ENCODE measurements around the gene ANKRD40CL.
"Not testable (repeated sequence)": the region's sequence is repeated elsewhere in the genome, so short reads cannot be mapped to it uniquely, and the experiment has no call there.

The ANKRD40CL gene, protein sequence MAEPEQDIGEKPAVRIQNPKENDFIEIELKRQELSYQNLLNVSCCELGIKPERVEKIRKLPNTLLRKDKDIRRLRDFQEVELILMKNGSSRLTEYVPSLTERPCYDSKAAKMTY

DNA sequence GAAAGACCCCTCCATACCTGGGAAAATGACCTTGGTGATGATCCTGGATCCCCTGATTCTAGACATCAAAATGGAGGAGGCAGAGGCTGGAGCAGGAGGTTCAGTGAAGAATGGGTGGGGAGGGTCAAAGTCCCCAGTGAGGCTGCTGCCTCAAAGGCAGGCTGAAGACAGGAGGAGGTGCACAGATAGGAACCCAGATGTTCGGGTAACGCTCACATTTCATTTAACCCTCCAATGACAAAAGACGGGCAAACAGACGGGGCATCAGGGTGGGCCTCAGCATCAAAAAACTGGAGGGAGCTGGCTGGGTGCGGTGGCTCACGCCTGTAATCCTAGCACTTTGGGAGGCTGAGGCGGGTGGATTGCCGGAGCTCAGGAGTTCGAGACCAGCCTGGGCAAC, at the start of gene ANKRD40CL:
Gene ANKRD40CL (minus strand): TSS at position 73 of the 400 bp plus-strand sequence. CDS start 605 bp downstream, outside the sequence.
- DNase-seq (ENCODE audit: low read depth): no peak

DNA sequence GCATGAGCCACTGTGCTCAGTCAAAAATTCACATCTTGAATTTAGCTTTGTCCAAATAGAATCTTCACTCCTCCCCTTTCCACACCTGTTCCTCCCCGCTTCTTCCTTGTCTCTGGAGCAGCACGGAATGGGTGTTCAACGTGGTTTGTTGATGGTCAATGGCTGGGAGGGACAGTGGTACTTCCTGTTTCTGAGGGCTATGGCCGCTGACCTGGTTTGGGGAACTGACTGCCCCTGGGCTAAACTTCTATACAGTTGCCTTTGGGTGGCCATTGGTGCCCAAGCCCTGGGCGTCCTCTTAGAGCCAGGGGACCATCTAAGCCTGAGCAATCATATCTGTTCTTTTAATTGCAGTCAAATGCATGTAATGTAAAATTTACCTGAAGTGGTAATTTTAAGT, 49.0 kb upstream of the ANKRD40CL start:
- no peak for DNase-seq (ENCODE audit: low read depth)

DNA sequence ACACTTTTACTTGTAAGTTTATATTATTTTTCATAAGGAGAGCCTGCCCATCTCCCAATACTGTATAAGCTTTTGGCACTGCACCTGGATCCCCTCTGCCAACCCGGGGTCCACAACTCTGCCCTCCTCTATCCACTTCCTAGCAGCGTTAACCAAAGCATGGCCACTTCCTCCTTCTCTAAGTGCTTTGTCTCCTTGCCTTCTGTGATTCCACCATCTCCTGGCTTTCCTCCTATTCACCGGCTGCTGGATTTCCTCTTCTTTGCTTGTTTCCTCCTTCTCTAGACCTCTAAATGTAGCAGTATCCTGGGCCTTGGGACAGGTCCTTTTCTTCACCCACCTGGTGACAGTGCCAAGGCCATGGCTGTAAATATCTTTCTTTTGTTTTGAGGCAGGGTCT, 48.1 kb upstream of the ANKRD40CL start:
- DNase-seq (ENCODE audit: low read depth): no peak

DNA sequence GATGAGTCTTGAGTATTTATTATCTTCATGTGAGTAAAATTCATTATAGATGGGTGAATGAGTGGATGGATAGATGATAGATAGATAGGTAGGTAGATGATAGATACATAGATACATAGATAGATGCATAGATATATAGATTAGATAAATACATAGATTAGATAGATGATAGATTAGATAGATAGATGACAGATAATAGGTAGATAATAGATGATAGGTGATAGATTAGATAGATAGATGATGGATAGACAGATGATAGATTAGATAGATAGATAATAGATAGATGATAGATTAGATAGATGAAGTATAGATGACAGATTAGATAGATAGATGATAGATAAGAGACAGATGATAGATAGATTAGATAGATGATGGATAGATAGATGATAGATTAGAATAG, 46.3 kb upstream of the ANKRD40CL start:
- DNase-seq (ENCODE audit: low read depth): no peak

DNA sequence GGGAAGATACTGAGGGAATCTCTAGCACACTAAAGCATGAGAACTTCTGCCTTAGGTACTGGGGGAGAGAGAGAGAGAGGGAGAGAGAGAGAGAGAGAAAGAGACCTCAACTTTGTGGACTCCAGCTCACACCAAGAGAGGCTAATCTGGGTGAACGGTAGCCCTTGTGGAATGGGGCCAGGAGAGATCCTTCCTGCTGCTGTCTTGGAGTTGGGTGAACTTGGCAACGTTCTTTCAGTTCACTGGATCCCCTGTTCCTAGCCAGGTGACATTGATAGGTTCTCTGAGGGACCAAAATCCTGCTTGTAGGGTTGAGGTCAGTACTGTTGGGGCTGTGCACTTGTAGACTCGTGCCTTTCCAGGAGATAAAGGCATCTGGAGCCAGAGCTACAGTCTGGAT, 41.6 kb upstream of the ANKRD40CL start:
- no peak for DNase-seq (ENCODE audit: low read depth)

DNA sequence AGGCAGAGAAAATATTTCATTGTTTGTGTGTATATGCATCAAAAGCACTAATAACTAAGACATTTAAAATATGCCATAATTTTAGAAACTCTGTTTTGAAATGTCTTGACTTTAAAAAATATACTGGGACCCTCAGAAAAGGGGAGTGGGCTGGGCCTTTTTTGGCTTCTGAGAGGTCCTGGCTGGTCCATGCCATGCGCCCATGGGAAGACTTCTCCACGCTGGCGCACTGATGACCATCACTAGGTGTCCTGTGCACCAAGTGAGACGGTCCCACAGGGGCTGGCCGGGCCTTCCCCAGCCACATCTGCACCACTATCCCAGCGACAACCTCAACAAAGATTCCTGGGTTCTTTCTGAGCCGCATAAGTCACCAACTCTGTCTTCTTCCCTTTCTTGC, 41.1 kb upstream of the ANKRD40CL start:
- no peak for DNase-seq (ENCODE audit: low read depth)

DNA sequence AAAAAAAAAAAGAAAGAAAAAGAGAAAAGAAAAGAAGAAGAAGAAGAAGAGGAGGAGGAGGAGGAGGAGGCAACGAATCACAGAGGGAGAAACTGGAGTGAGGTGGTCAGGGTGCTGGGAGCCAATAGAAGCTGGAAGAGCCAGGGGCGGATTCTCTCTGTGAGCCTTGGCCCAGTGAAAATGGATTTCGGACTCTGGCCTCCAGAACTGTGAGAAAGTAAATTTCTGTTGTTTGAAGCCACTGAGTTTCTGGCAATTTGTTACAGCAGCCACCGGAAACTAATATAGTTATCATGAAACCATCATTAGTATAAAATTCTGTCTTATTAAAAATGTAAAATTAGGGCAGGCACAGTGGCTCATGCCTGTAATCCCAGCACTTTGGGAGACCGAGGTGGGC, 40.4 kb upstream of the ANKRD40CL start:
- DNase-seq (ENCODE audit: low read depth): no peak

DNA sequence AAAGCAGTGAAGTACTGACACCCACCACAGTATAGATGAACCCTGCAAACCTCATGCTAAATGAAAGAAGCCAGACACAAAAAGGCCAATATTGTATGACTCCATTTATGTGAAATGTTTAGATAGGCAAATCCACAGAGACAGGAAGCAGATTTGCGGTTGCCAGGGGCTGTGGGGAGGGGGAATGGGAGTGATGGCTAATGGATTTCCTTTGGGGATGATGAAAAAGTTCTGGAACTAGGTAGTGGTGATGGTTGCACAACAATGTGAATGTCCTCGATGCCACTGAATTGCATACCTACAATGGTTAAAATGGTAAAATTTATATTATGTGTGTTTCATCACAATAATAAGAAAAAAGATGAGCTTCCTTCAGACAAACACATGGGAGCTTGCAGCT, 39.7 kb upstream of the ANKRD40CL start:
- no peak for DNase-seq (ENCODE audit: low read depth)

DNA sequence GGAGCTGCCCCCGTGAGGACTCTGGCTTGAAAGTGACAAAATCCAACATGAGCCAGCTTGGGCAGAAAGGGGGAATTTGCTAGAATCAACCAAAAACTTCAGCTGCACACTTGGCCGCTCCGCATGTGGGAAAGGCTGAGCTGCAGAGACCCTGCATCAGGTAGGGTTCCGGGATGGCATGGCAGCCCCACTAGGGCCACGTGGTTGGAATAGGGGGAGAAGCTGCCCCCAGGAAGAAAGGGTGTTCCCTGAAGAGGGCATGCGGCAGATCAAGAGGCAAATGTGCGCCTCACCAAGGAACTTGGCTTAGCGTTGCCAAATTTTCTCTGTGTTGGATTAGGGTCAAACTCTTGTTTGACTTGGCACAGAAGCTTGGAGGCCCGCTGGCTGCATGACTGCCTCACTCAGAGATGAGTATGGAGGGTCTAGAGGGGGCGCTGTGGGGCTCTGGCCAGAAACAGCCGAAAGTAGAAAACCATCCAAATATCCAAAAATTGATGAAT, 38.9 kb upstream of the ANKRD40CL start:
- no peak for DNase-seq (ENCODE audit: low read depth)

DNA sequence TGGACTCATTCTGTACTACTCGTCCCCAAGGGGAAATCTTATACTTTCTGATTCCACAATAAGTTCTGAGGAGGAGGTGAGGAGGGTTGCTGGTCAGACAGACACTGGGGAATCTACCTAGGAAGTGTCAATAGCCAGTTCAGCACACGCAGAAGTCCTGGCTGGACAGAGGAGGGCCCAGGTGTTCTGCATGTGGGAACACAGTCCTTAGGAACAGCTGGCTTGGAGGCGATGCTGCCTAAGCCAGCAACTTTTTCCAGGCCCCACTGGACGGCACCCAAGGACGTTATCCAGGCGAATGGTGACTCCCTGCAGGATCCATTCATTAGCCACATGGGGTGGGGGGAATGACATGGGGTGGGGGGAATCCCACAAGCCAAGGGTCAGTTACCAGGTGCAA, 38.2 kb upstream of the ANKRD40CL start:
- DNase-seq (ENCODE audit: low read depth): no peak

DNA sequence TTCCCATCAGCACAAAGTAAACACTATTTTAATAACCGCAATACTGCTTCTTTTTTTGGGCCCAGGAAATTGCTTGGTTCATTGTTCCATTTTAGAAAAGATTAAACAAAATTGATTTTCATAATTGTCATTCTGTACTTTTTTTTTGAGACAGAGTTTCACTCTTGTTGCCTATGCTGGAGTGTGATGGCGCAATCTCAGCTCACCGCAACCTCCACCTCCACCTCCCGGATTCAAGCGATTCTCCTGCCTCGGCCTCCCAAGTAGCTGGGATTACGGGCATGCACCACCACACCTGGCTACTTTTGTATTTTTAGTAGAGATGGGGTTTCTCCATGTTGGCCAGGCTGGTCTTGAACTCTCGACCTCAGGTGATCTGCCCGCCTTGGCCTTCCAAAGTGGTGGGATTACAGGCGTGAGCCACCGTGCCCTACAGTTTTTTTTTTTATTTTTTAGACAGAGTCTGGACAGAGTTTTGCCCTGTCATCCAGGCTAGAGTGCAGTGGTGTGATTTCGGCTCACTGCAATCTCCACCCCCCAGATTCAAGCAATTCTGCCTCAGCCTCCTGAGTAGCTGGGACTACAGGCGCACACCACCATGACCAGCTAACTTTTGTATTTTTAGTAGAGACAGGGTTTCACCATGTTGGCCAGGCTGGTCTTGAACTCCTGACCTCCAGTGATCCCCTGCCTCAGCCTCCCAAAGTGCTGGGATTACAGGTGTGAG, 37.6 kb upstream of the ANKRD40CL start:
- not testable (repeated sequence) for DNase-seq (ENCODE audit: low read depth)

DNA sequence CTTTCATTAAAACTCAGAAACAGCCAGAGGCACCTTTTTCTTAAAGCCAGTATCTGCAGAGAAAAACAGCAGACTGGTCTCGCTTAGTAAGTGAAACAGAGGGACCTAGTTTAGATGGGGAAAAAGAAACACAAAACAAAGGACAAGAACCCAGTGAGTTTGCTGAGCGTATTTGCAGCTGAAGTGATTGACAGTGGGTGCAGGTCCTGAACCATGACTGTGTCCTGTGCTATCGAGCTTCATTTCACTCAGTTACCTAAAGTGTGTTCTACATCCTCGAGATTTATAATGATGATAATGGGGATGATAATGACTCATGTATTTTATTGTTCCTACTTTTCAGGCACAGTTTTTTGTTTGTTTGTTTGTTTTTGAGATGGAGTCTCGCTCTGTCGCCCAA, 36.4 kb upstream of the ANKRD40CL start:
- no peak for DNase-seq (ENCODE audit: low read depth)

DNA sequence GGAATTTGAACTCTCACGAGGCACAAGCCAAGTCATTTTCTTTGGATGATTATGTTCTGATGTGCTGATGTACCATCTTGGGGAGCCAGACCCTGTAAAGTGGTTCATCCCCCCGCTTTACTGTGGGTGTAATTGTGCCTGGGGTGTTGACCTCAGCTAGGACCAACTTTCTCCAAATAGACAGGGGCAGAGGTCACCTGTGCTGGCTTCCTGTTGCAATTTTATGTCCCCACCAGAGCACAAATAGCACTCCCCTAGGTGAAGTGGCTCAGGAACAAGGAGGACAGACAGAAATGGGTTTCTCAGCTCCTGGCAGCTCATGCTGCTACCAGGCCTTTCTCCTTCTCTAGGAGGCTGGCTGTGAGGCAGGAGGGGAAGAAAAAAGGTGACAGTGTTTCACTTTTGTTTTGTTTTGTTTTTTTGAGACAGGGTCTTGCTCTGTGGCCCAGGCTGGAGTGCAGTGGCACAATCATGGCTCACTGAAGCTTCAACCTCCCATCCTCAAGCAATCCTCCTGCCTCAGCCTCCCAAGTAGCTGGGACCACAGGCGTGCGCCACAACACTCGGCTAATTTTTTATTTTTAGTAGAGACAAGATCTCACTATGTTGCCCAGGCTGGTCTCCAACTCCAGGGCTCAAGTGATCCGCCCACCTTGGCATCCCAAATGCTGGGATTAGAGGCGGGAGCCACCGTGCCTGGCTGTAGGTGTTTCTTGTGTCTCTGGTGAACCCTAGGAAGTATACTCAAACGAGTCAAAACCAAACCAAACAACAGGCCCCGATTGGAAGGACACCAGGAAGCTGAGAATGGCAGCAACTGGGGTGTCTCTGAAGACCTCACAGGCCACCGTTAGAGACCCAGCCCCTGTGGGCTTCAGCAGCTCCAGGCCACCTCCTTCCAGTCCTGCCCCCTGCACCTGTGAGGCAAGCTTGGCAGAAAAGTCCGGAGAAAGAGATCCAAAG, 35.6 kb upstream of the ANKRD40CL start:
- no peak for DNase-seq (ENCODE audit: low read depth)

DNA sequence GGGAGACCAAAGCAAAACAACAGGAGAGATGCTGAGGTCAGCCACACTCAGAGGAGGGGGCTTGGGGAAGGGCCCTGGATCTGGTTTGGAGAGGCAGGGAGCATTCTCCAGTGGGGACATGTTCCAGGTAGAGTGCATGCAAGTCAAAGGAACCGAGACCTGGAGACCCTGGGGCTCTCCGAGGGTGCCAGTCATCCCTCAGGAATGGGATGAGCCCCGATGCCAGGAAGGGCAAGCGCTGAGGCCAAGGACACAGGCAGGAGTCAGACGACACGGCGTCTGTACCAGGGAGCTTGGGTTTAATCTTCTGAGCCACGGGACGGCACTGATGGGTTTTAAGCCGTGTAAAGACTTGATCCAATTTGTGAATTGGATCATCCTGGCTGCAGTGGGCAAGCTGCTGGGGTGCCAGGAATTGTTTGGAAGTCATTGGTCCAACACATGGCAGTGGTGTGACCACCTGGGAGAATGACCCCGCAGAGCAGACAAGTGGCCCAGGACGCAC, 32.9 kb upstream of the ANKRD40CL start:
- no peak for DNase-seq (ENCODE audit: low read depth)

DNA sequence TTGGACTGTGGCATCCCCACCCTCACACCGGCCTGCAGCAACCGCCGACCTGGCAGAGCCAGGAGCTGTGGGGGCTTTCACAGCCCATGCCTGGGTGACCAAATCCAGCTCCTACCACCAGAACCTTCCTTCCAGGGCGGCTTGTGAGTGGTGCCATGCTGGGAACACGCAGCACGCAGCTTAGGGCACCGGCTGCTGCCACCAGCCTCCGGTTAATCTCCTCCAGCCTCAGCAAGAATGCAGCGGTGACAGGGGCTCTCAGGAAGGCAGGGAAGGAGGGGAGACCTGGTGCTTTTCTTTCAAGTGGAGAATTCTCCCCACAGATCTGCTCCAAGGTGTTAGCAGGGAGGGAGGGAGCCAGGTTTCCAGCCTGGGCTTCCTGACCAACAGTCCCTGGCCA, 32.3 kb upstream of the ANKRD40CL start:
- no peak for DNase-seq (ENCODE audit: low read depth)

DNA sequence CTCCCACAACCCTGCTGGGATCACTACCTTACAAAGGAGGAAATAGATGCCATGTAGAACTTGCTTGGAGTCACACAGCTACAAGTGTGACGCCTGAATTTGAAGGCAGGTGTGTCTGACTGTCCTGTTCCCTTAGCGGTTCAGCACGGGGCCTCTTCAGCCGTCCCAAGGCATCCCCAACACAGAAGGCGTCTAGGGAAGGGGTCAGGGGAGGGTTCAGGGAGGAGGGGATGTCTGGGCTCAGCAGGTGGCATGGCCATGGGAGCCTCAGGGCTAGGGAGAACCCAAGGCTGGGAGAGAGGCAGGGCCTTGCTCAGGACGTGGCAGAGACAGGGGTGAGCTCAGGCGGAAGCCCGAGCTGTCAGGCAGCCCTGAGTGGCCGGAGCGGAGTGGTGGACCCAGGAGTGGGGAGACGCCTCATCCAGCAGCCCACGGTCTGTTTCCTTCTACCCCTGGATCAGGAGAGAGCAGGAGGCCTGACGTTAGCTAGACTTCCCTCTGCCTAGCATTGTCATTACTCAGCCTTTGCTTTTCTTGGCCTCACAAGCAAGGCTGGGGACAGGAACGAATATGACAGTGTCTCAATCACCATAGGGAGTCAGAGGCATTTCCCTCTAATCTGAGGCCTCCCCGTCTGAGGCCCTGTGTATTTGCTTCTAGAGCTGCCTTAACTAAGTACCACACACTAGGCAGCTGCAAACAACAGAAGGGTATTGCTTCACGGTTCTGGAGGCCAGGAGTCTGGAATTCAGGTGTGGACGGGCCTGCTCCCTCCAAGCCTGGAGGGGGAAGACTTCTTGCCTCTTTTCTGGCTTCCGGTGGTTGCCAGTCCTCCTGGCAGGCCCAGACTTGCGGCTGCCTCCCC, 31.3 kb upstream of the ANKRD40CL start:
- DNase-seq (ENCODE audit: low read depth): no peak

DNA sequence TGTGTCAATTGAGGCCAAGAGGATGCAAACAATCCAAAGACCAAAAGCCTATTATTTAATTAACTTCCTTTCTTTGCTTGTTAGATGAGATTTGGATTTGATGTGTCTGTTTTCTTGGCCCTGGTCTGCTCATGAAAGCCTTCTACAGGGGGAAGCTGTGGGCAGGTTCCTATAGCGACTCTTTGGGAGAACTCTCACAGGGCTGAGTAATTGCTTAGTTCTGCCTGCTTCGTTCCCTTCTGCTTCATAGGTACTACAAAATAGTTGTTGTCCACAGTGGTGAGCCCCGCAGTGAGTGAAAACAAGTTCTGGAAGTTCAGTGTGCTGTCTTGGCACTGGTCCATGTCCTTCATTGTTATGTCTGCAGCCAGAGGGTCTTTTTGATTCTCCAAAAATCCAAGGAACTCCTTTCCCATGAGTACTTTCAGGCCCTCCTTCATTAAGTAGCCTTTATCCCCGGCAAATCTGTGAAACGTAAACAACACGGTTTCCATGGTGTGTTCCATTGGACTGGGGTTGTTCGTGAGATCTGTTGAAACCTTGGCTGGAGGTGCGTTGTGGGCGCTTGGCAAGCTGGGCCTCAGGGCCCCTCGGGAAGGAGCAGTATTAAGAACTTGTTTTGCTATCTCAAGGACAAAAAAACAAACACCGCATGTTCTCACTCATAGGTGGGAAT, 30.0 kb upstream of the ANKRD40CL start:
- no peak for DNase-seq (ENCODE audit: low read depth)

DNA sequence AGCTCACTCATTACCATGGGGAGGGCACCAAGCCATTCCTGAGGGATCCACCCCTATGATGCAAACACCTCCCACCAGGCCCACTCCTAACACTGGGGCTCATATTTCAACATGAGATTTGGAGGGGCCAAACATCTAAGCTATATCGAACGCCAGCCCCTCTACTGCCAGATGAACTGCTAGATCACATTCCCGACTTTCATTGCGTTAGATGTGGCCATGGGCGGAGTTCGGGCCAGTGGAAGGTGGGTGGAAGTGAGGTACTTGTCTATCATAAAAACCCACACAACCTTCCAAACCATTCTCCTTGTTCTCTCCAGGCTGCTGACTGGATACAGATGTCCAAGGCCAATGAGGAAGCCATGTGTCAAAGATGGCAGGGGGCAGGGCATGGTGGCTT, 27.0 kb upstream of the ANKRD40CL start:
- DNase-seq (ENCODE audit: low read depth): no peak

DNA sequence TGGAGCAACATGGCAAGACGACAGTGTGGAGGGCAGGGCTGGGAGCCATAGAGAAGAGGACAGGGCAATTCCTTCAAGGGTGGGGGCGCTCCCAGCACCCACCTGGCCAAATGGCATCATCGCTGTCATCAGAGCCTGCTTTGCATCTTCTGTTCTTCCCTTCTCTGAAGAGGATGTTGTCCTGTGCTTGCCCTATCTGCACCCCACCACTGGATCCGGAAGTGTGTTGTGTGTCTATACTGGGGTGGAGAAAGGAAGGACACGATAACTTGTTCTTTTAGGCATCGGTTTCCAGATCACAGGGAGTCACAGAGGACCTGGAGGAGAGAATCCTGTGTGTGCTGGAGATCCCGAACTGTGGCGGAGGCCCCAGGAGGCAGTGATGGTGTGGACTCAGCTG, 25.7 kb upstream of the ANKRD40CL start:
- DNase-seq (ENCODE audit: low read depth): no peak

DNA sequence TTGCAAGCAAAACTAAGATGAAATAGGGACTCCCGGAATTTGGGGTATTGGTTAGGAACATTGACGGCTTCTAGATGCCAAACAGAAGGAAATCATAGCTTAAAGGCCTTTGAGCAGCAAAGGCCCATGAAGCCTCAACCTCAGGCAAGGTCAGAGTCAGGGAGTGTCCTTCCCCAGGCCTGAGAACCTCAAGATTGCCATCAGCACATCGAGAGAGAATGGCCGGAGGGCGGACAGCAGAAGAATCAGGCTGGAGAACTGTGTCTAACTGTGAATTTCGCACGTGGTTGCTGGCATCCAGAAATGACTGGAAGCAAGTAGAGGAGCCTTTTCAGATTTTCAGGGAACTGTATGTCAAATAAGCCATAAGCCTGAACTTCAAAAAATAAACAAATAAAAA, 24.8 kb upstream of the ANKRD40CL start:
- DNase-seq (ENCODE audit: low read depth): no peak

DNA sequence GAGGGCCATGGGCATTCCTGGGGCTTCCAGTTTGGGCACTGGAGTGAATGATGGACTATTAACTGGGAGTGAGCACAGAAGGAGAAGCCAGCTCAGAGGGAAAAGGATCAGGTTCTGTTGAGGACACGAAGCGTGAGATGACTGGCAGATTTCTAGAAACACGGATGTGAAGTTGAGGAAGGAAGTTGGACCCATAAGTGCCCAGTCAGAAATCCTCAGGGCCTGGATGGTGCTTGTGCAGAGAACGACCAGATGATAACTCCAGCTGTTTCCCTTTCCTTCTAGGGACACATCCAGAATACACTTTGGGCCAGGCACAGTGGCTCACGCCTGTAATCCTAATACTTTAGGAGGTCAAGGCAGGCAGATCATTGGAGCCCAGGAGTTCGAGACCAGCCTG, 23.3 kb upstream of the ANKRD40CL start:
- DNase-seq (ENCODE audit: low read depth): no peak

Measured in stimulated activated CD8-positive, alpha-beta memory T cell treated with anti-CD3 and anti-CD28 coated beads, Interleukin-12 subunit alpha, Interleukin-12 subunit beta, amount 100 ng/mL, for 4 hours (primary cell).